Measurements from ENCODE around the gene FGFR4.

The FGFR4 gene

DNA sequence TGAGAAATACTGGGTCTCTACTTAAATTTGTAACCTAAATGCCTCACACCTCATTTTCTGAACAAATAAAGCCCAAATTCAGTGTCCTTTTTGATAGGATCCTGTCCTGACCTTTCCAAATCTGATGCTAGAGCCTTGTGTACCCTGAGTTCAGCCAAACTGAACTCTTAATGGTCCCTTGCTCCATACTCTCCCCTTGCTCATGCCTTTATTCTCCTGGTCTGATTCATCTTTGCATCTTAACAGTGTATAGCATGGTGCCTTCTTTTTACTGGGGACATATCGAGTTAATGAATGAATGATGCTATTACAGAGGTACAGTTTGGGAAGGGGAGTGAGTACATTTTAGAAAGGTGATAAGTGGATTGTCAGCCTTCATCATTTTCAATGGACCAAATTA, 56.1 kb downstream of the FGFR4 start:
- TF ChIP-seq, protein P1, sequence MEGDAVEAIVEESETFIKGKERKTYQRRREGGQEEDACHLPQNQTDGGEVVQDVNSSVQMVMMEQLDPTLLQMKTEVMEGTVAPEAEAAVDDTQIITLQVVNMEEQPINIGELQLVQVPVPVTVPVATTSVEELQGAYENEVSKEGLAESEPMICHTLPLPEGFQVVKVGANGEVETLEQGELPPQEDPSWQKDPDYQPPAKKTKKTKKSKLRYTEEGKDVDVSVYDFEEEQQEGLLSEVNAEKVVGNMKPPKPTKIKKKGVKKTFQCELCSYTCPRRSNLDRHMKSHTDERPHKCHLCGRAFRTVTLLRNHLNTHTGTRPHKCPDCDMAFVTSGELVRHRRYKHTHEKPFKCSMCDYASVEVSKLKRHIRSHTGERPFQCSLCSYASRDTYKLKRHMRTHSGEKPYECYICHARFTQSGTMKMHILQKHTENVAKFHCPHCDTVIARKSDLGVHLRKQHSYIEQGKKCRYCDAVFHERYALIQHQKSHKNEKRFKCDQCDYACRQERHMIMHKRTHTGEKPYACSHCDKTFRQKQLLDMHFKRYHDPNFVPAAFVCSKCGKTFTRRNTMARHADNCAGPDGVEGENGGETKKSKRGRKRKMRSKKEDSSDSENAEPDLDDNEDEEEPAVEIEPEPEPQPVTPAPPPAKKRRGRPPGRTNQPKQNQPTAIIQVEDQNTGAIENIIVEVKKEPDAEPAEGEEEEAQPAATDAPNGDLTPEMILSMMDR (conservative IDR thresholded peaks at IDR 0.05; ENCODE audit: low read depth), result no peak
- no peak for DNase-seq (ENCODE audit: low spot score)
- ChIA-PET POLR2A (ENCODE audit: low non-redundant PET) (interaction anchor here (0.6 kb wide), 2 partner anchors 9 to 1089 kb away, joined by 3 to 5 read pairs; no protein-coding TSS in a partner anchor), CTCF (interaction anchor here (0.7 kb wide), 1 partner anchor 32 kb away, joined by 3 read pairs; no protein-coding TSS in a partner anchor)
- H3K27ac ChIP-seq, result no peak overlapping the region

DNA sequence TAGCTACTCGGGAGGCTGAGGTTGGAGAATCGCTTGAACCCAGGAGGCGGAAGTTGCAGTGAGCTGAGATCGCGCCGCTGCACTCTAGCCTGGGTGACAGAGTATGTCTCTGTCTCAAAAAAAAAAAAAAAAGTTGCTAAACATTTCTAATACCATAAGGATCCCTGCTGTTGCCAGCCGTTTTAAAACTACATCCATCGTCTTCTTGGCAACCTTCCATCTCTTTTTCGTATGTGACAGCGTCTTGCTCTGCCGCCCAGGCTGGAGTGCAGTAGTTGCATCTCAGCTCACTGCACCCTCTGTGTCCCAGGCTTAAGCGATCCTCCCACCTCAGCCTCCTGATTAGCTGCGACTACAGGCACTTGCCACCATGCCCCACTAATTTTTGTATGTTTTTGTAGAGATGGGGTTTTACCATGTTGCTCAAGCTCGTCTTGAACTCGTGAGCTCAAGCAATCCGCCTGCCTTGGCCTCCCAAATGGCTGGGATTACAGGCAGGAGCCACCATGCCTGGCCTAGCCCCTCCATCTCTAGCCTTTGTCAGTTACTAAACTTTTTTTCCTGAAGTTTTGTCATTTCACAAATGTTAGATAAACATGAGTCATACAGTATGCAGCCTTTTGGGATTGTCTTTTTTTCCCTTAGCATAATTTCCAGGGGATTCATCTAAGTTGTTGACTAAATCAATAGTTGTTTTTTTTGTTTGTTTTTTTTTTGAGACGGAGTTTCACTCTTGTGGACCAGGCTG, 60.4 kb downstream of the FGFR4 start:
- POLR2A ChIA-PET (ENCODE audit: low non-redundant PET), result no interaction called here
- DNase-seq (ENCODE audit: low spot score), result no peak
- CTCF ChIA-PET, result interaction anchor here (0.6 kb wide), 2 partner anchors 244 to 400 kb away, joined by 4 to 5 read pairs; no protein-coding TSS in a partner anchor
- H3K27ac ChIP-seq, result peak overlapping the region; percentile 11
- TF ChIP-seq, protein P1 (conservative IDR thresholded peaks at IDR 0.05; ENCODE audit: low read depth), result no peak
